Measurements from ENCODE around the gene SH3GL2.

SH3GL2 gene

GRCh38 chr9:17694336-17694735, 115.5 kb downstream of the SH3GL2 start:
- H3K4me1 ChIP-seq (ENCODE audit: control insufficient read depth, insufficient read depth, low read length): no peaks in the 10 kb centered on the region
- H3K27ac ChIP-seq (ENCODE audit: low read depth, low read length): no peak overlapping the region
- no peaks in the 10 kb centered on the region for H3K36me3 ChIP-seq (ENCODE audit: control insufficient read depth, insufficient read depth, low read length)
- H3K9ac ChIP-seq (ENCODE audit: low read length): no peak overlapping the region
- no peak overlapping the region for H3K4me3 ChIP-seq (ENCODE audit: low read length)
- H3K27me3 ChIP-seq (ENCODE audit: control insufficient read depth, insufficient read depth, low read length): no peaks in the 10 kb centered on the region

- H3K36me3 ChIP-seq (ENCODE audit: control insufficient read depth, insufficient read depth, low read length): no peaks in the 10 kb centered on the region
- H3K4me1 ChIP-seq (ENCODE audit: control insufficient read depth, insufficient read depth, low read length): no peaks in the 10 kb centered on the region
- H3K27me3 ChIP-seq (ENCODE audit: control insufficient read depth, insufficient read depth, low read length): no peaks in the 10 kb centered on the region
- no peak overlapping the region for H3K4me3 ChIP-seq (ENCODE audit: low read length)
- no peak overlapping the region for H3K27ac ChIP-seq (ENCODE audit: low read depth, low read length)
- H3K9ac ChIP-seq (ENCODE audit: low read length): no peak overlapping the region
Observed at GRCh38 chr9:17695482-17695881, 116.6 kb downstream of the SH3GL2 start.

GRCh38 chr9:17699615-17700330, 120.9 kb downstream of the SH3GL2 start:
- H3K27me3 ChIP-seq (ENCODE audit: control insufficient read depth, insufficient read depth, low read length): no peaks in the 10 kb centered on the region
- H3K9ac ChIP-seq (ENCODE audit: low read length): no peak overlapping the region
- no peaks in the 10 kb centered on the region for H3K4me1 ChIP-seq (ENCODE audit: control insufficient read depth, insufficient read depth, low read length)
- no peak overlapping the region for H3K4me3 ChIP-seq (ENCODE audit: low read length)
- no peaks in the 10 kb centered on the region for H3K36me3 ChIP-seq (ENCODE audit: control insufficient read depth, insufficient read depth, low read length)
- H3K27ac ChIP-seq (ENCODE audit: low read depth, low read length): no peak overlapping the region

DNA sequence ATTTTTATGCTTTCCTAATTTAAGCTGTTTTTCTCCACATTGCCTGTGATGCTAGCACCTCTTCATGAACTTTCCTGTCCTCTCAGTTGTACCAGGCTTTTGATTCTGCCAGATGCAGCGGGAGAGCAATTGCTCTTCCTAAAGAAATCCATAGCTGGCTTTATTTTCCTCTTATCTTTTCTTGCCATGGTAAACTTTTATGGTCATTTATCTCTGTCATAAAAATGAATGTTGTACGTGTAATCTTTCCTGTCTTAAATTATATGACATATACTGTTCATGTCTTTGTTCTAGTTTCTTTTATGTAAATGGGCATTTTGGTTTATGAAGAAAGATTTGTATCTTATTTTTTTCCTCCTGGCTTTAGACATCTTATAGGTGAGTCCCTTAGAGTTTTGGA, 127.5 kb downstream of the SH3GL2 start:
- Histone ChIP-seq H3K4me3 (ENCODE audit: low read length) (no peak overlapping the region), H3K9ac (ENCODE audit: low read length) (no peak overlapping the region), H3K27me3 (ENCODE audit: control insufficient read depth, insufficient read depth, low read length) (no peaks in the 10 kb centered on the region), H3K4me1 (ENCODE audit: control insufficient read depth, insufficient read depth, low read length) (no peaks in the 10 kb centered on the region), H3K27ac (ENCODE audit: low read depth, low read length) (no peak overlapping the region), H3K36me3 (ENCODE audit: control insufficient read depth, insufficient read depth, low read length) (no peaks in the 10 kb centered on the region)

DNA sequence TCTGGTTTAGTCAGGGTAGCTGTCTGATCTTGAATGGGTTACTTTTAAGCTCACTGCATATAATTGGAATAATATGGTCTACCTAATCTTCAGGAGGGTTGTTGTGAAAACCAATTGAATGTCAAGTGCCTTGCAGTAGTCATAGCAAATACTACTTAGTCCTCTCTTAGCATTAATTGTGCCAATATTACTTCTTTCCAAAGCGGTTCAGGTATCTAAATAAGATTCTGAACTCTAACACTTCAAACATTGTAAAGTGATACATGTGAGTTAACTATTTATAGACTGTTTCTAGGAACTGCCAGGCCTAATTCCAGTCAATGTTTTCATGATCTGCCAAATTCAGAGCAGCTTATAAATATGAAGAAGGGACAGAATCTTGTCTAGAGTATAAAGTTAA, 140.2 kb downstream of the SH3GL2 start:
- Histone ChIP-seq H3K9ac (ENCODE audit: low read length) (no peak overlapping the region), H3K27ac (ENCODE audit: low read depth, low read length) (no peak overlapping the region), H3K4me1 (ENCODE audit: control insufficient read depth, insufficient read depth, low read length) (no peaks in the 10 kb centered on the region), H3K27me3 (ENCODE audit: control insufficient read depth, insufficient read depth, low read length) (no peaks in the 10 kb centered on the region), H3K4me3 (ENCODE audit: low read length) (no peak overlapping the region), H3K36me3 (ENCODE audit: control insufficient read depth, insufficient read depth, low read length) (no peaks in the 10 kb centered on the region)

DNA sequence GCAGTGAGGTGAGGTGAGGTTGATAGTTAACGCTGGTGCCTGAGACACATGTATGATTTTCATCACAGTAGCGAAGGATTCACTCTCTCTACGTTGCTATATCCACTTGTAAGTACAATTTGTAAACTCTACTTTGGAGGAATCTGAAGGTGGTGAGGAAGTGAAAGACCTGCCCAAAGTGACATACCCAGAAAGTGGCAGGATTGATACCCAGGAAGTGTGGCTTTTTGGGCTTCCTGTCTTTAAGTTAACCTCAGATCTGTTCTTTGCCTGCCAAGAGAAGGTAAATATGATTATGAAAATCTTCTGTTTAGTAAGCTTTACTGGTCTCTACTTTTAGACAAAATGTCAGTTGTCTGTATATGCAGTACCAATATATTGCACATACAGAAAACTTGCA, 143.1 kb downstream of the SH3GL2 start:
- H3K4me1 ChIP-seq (ENCODE audit: control insufficient read depth, insufficient read depth, low read length): no peaks in the 10 kb centered on the region
- no peaks in the 10 kb centered on the region for H3K27me3 ChIP-seq (ENCODE audit: control insufficient read depth, insufficient read depth, low read length)
- H3K36me3 ChIP-seq (ENCODE audit: control insufficient read depth, insufficient read depth, low read length): no peaks in the 10 kb centered on the region
- no peak overlapping the region for H3K9ac ChIP-seq (ENCODE audit: low read length)
- H3K4me3 ChIP-seq (ENCODE audit: low read length): no peak overlapping the region
- no peak overlapping the region for H3K27ac ChIP-seq (ENCODE audit: low read depth, low read length)

- Histone ChIP-seq H3K9ac (ENCODE audit: low read length) (no peak overlapping the region), H3K4me3 (ENCODE audit: low read length) (no peak overlapping the region), H3K27me3 (ENCODE audit: control insufficient read depth, insufficient read depth, low read length) (no peaks in the 10 kb centered on the region), H3K27ac (ENCODE audit: low read depth, low read length) (no peak overlapping the region), H3K4me1 (ENCODE audit: control insufficient read depth, insufficient read depth, low read length) (no peaks in the 10 kb centered on the region), H3K36me3 (ENCODE audit: control insufficient read depth, insufficient read depth, low read length) (no peaks in the 10 kb centered on the region)
Observed at GRCh38 chr9:17723656-17724055, 144.8 kb downstream of the SH3GL2 start.

GRCh38 chr9:17725399-17726010, 146.6 kb downstream of the SH3GL2 start:
- no peaks in the 10 kb centered on the region for H3K4me1 ChIP-seq (ENCODE audit: control insufficient read depth, insufficient read depth, low read length)
- H3K27me3 ChIP-seq (ENCODE audit: control insufficient read depth, insufficient read depth, low read length): no peaks in the 10 kb centered on the region
- no peak overlapping the region for H3K4me3 ChIP-seq (ENCODE audit: low read length)
- no peak overlapping the region for H3K27ac ChIP-seq (ENCODE audit: low read depth, low read length)
- H3K36me3 ChIP-seq (ENCODE audit: control insufficient read depth, insufficient read depth, low read length): no peaks in the 10 kb centered on the region
- no peak overlapping the region for H3K9ac ChIP-seq (ENCODE audit: low read length)

- no peaks in the 10 kb centered on the region for H3K36me3 ChIP-seq (ENCODE audit: control insufficient read depth, insufficient read depth, low read length)
- no peak overlapping the region for H3K27ac ChIP-seq (ENCODE audit: low read depth, low read length)
- H3K4me3 ChIP-seq (ENCODE audit: low read length): no peak overlapping the region
- H3K9ac ChIP-seq (ENCODE audit: low read length): no peak overlapping the region
- no peaks in the 10 kb centered on the region for H3K27me3 ChIP-seq (ENCODE audit: control insufficient read depth, insufficient read depth, low read length)
- H3K4me1 ChIP-seq (ENCODE audit: control insufficient read depth, insufficient read depth, low read length): no peaks in the 10 kb centered on the region
Observed at GRCh38 chr9:17726298-17726697, 147.4 kb downstream of the SH3GL2 start.

DNA sequence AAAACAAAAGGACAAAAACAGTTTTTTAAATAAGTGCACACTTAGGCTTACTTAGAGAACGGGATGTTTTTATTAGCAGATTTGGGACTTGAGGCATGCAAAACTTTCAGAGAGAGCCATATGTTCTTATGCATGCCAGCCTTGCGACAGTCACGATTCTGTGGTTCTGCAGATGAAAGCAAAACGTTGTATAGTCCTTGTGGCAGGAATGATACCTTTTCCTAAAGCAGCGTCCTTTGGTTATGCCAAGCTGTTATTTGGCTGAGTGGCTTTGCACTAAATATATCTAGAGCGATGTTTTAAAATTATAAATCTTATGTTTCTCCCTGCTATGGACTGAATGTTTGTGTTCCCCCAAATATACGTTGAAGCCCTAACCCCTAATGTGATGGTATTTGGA, 152.0 kb downstream of the SH3GL2 start:
- Histone ChIP-seq H3K4me3 (ENCODE audit: low read length) (no peak overlapping the region), H3K27me3 (ENCODE audit: control insufficient read depth, insufficient read depth, low read length) (no peaks in the 10 kb centered on the region), H3K27ac (ENCODE audit: low read depth, low read length) (no peak overlapping the region), H3K4me1 (ENCODE audit: control insufficient read depth, insufficient read depth, low read length) (no peaks in the 10 kb centered on the region), H3K36me3 (ENCODE audit: control insufficient read depth, insufficient read depth, low read length) (no peaks in the 10 kb centered on the region), H3K9ac (ENCODE audit: low read length) (no peak overlapping the region)

DNA sequence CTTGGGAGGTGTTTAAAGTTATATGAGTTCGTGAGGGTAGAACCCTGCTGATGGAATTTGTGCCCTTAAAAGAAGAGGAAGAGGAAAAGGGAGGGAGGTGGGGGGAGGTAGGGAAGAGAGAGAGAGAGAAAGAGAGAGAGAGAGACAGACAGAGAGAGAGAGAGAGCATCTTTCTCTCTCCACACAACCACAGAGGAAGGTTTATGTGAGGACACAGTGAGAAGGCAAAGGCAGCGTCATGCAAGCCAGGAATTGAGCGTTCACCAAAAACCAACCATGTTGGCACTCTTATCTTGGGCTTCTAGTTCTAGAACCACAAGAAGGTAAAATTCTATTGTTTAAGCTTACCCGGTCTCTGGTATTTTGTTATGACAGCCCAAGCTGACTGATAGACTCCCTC, 152.4 kb downstream of the SH3GL2 start:
- H3K4me3 ChIP-seq (ENCODE audit: low read length): no peak overlapping the region
- no peaks in the 10 kb centered on the region for H3K36me3 ChIP-seq (ENCODE audit: control insufficient read depth, insufficient read depth, low read length)
- no peaks in the 10 kb centered on the region for H3K4me1 ChIP-seq (ENCODE audit: control insufficient read depth, insufficient read depth, low read length)
- no peaks in the 10 kb centered on the region for H3K27me3 ChIP-seq (ENCODE audit: control insufficient read depth, insufficient read depth, low read length)
- no peak overlapping the region for H3K9ac ChIP-seq (ENCODE audit: low read length)
- H3K27ac ChIP-seq (ENCODE audit: low read depth, low read length): no peak overlapping the region

DNA sequence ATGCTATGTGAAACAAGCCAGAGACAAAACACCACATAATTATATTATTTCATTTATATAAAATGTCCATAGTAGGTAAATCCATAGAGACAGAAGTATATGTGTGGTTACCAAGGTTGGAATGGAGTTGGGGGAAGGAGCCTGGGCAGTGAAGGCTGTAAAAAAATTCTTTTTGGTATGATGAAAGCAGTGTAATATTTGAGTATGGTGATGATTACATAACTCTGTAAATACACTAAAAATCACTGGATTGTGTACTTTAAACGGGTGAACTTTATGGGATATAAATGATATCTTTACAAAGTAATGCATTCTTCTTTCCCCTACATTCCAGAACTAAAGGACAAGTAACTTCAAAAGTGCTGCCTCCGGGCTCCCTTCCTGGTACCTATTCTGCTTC, 155.8 kb downstream of the SH3GL2 start:
- Histone ChIP-seq H3K4me3 (ENCODE audit: low read length) (no peak overlapping the region), H3K4me1 (ENCODE audit: control insufficient read depth, insufficient read depth, low read length) (no peaks in the 10 kb centered on the region), H3K27me3 (ENCODE audit: control insufficient read depth, insufficient read depth, low read length) (no peaks in the 10 kb centered on the region), H3K27ac (ENCODE audit: low read depth, low read length) (no peak overlapping the region), H3K9ac (ENCODE audit: low read length) (no peak overlapping the region), H3K36me3 (ENCODE audit: control insufficient read depth, insufficient read depth, low read length) (no peaks in the 10 kb centered on the region)

- Histone ChIP-seq H3K36me3 (ENCODE audit: control insufficient read depth, insufficient read depth, low read length) (no peaks in the 10 kb centered on the region), H3K27me3 (ENCODE audit: control insufficient read depth, insufficient read depth, low read length) (no peaks in the 10 kb centered on the region), H3K4me3 (ENCODE audit: low read length) (no peak overlapping the region), H3K4me1 (ENCODE audit: control insufficient read depth, insufficient read depth, low read length) (no peaks in the 10 kb centered on the region), H3K9ac (ENCODE audit: low read length) (no peak overlapping the region), H3K27ac (ENCODE audit: low read depth, low read length) (no peak overlapping the region)
Observed at GRCh38 chr9:17735859-17736258, 157.0 kb downstream of the SH3GL2 start.
